Effector memory CD4-positive, alpha-beta T cell (primary cell): Measurements from ENCODE around the gene MIA3.

ENCODE experiments used
- DNase-seq, 3 donors: peaks; one replicate each; pipeline ENCODE4 v3.0.0-alpha.2; 2020
- H3K27ac ChIP-seq: 2 replicates; pipeline ENCODE4 v1.7.0; 2013; ENCODE audit warnings: mild to moderate bottlenecking, low read length, moderate library complexity; ENCODE audit not compliant: insufficient read depth, poor library complexity, severe bottlenecking
- H3K27me3 ChIP-seq: replicated peaks from 2 replicates; pipeline ENCODE4 v1.7.0; 2013; ENCODE audit warnings: mild to moderate bottlenecking, low read length; ENCODE audit not compliant: insufficient read depth, control insufficient read depth, poor library complexity, severe bottlenecking
- H3K36me3 ChIP-seq: 2 replicates; pipeline ENCODE4 v1.7.0; 2013; ENCODE audit warnings: mild to moderate bottlenecking, low read length, moderate library complexity; ENCODE audit not compliant: control insufficient read depth, insufficient read depth
- H3K4me1 ChIP-seq: 2 replicates; pipeline ENCODE4 v1.7.0; 2013; ENCODE audit warnings: low read length, mild to moderate bottlenecking; ENCODE audit not compliant: control insufficient read depth, insufficient read depth, poor library complexity, severe bottlenecking
- H3K4me3 ChIP-seq: 2 replicates; pipeline ENCODE4 v1.7.0; 2013; ENCODE audit warnings: low read length, low read depth, mild to moderate bottlenecking; ENCODE audit not compliant: insufficient read depth, poor library complexity, severe bottlenecking
- H3K9me3 ChIP-seq: 2 replicates; pipeline ENCODE4 v1.7.0; 2013; ENCODE audit warnings: mild to moderate bottlenecking, low read length, moderate library complexity; ENCODE audit not compliant: control insufficient read depth

MIA3 gene

GRCh38 chr1:222634180-222635013, 16.5 kb downstream of the MIA3 start:
- H3K27me3 ChIP-seq, result no peaks in the 10 kb centered on the region
- no peaks in the 10 kb centered on the region for H3K9me3 ChIP-seq
- no peaks in the 10 kb centered on the region for H3K4me1 ChIP-seq
- peaks cover 18% of the 10 kb centered on the region for H3K36me3 ChIP-seq
- H3K4me3 ChIP-seq, result no peak overlapping the region
- peak in 2 of 3 donors; percentile 21 to 60 for DNase-seq
- H3K27ac ChIP-seq, result no peak overlapping the region

GRCh38 chr1:222641269-222641948, 23.5 kb downstream of the MIA3 start:
- Histone ChIP-seq H3K4me3 (no peak overlapping the region), H3K27ac (no peak overlapping the region), H3K9me3 (no peaks in the 10 kb centered on the region), H3K4me1 (peaks cover 8% of the 10 kb centered on the region), H3K36me3 (no peaks in the 10 kb centered on the region), H3K27me3 (no peaks in the 10 kb centered on the region)
- DNase-seq, result no peak

- no peaks in the 10 kb centered on the region for H3K27me3 ChIP-seq
- no peaks in the 10 kb centered on the region for H3K9me3 ChIP-seq
- H3K36me3 ChIP-seq, result no peaks in the 10 kb centered on the region
- H3K4me3 ChIP-seq, result no peak overlapping the region
- DNase-seq, result no peak
- peaks cover 8% of the 10 kb centered on the region for H3K4me1 ChIP-seq
- no peak overlapping the region for H3K27ac ChIP-seq
These were observed 24.6 kb downstream of the MIA3 start for GRCh38 chr1:222642468-222642867.

- DNase-seq, result no peak
These were observed 25.7 kb downstream of the MIA3 start for GRCh38 chr1:222643606-222643937.

GRCh38 chr1:222643938-222644635, 26.2 kb downstream of the MIA3 start:
- H3K9me3 ChIP-seq, result no peaks in the 10 kb centered on the region
- H3K4me3 ChIP-seq, result peak overlapping the region; percentile 99
- H3K36me3 ChIP-seq, result peaks cover 3% of the 10 kb centered on the region
- H3K4me1 ChIP-seq, result peaks cover 8% of the 10 kb centered on the region
- H3K27me3 ChIP-seq, result no peaks in the 10 kb centered on the region
- DNase-seq, result peak; percentile 95 to 97 (median 97)
- H3K27ac ChIP-seq, result peak overlapping the region; percentile 99

More at GRCh38 chr1:222643606-222643937, 25.7 kb downstream of the MIA3 start:
- H3K36me3 ChIP-seq, result no peaks in the 10 kb centered on the region
- H3K4me1 ChIP-seq, result peaks cover 8% of the 10 kb centered on the region
- no peaks in the 10 kb centered on the region for H3K9me3 ChIP-seq
- H3K27me3 ChIP-seq, result no peaks in the 10 kb centered on the region
- peak overlapping the region; percentile 99 for H3K4me3 ChIP-seq
- H3K27ac ChIP-seq, result peak overlapping the region; percentile 99

GRCh38 chr1:222644636-222644980, 26.7 kb downstream of the MIA3 start:
- Histone ChIP-seq H3K27ac (peak overlapping the region; percentile 99), H3K27me3 (no peaks in the 10 kb centered on the region), H3K4me1 (peaks cover 8% of the 10 kb centered on the region), H3K9me3 (no peaks in the 10 kb centered on the region), H3K36me3 (peaks cover 8% of the 10 kb centered on the region), H3K4me3 (peak overlapping the region; percentile 99)
- DNase-seq, result peak in 1 of 3 donors; percentile 25

GRCh38 chr1:222652676-222653075, 34.8 kb downstream of the MIA3 start:
- DNase-seq, result no peak
- Histone ChIP-seq H3K9me3 (no peaks in the 10 kb centered on the region), H3K4me1 (peaks cover 13% of the 10 kb centered on the region), H3K27me3 (no peaks in the 10 kb centered on the region), H3K27ac (peak overlapping the region; percentile 90), H3K4me3 (no peak overlapping the region), H3K36me3 (peaks cover 66% of the 10 kb centered on the region)

GRCh38 chr1:222653178-222653827, 35.4 kb downstream of the MIA3 start:
- H3K4me3 ChIP-seq, result no peak overlapping the region
- DNase-seq, result no peak
- H3K9me3 ChIP-seq, result no peaks in the 10 kb centered on the region
- H3K27ac ChIP-seq, result peak overlapping the region; percentile 90
- peaks cover 72% of the 10 kb centered on the region for H3K36me3 ChIP-seq
- peaks cover 13% of the 10 kb centered on the region for H3K4me1 ChIP-seq
- no peaks in the 10 kb centered on the region for H3K27me3 ChIP-seq

GRCh38 chr1:222654849-222655248, 37.0 kb downstream of the MIA3 start:
- Histone ChIP-seq H3K4me3 (peak overlapping the region; percentile 11), H3K27ac (peak overlapping the region; percentile 90), H3K27me3 (no peaks in the 10 kb centered on the region), H3K4me1 (peaks cover 13% of the 10 kb centered on the region), H3K9me3 (no peaks in the 10 kb centered on the region), H3K36me3 (peaks cover 75% of the 10 kb centered on the region)
- DNase-seq, result peak; percentile 73 to 79 (median 75)
